Activated CD4-positive, alpha-beta T cell treated with anti-CD3 and anti-CD28 coated beads, Interleukin-2, amount 50 U/mL, for 16 hours (primary cell): ENCODE data around the gene LRFN2.

ENCODE experiments used
- DNase-seq: peaks from one replicate; pipeline ENCODE4 v3.0.0-alpha.2; 2020

Gene LRFN2

DNA sequence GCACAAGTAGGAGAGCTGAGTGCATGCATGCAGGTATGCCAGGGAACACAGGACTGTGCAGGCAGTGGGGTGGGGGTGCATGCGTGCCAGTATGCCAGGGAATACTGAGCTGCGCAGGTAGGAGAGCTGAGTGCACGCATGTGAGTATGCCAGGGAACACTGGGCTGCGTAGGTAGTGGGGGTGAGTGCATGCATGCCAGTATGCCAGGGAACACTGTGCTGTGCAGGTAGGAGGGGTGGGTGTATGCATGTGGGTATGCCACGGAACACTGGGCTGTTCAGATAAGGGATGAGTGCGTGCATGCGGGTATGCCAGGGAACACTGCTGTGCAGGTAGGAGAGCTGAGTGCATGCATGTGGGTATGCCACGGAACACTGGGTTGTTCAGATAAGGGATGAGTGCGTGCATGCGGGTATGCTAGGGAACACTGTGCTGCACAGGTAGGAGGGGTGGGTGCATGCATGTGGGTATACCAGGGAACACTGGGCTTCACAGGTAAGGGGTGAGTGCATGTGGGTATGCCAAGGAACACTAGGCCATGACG is 77.4 kb downstream of the LRFN2 start:
- no peak for DNase-seq

DNA sequence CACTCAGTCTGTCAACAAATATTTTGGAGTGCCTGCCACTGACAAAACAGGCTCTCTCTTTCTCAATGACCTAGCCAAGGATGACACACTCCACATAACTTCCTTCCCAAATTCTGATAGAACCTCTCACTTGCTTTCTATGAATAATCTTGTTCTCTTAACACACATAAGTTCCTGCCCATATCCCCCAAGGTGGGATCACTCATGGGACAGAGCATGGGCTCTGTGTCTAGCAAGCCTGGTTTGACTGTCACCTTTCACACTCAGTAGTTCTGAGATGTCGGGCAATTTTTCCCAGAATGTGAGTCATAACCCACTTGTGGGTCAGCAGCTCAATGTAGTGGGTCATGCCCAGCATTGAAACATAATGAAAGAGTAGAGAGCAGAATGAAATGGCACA is 78.1 kb downstream of the LRFN2 start:
- DNase-seq: peak; percentile 33

- DNase-seq: no peak
Measured at GRCh38 chr6:40506954-40507353, 80.2 kb downstream of the LRFN2 start.

GRCh38 chr6:40505191-40505810 is 81.9 kb downstream of the LRFN2 start:
- no peak for DNase-seq

DNA sequence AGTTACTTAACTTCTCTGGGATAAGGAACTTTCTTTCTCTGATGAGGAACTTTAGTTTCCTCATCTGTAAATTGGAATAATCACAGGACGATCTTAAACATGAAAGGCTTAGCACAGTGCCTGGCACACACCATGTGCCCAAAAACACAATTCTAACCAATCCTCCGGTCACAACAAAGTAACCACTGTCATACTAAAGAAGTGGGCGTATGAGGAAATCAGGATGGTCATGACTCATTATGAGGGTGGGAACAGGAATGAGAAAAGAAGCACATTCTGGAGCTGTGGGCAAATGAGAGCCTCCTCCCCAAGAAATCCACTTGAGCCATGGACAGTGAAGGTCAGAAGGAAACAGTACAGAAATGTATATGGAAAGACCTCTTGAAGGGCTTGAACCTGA is 82.9 kb downstream of the LRFN2 start:
- no peak for DNase-seq

DNA sequence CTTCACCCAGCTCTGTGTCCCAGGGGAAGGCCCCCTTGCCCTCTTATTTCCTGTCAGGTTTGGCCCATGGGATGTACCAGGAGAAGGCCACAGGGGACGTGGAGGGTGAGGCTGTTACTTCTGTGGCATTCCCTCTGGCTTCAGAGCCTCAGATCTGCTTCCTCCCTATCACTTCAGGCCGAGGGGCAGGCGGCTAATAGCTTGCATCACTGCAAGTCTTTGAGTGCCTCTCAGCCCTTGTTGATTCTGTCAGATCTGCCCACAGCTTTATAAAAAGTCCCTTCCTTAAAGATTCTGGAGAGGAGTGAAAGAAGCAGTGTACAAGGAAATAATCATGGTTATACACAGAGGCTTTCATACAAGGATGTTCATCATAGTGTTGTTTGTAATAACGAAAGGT is 86.9 kb downstream of the LRFN2 start:
- no peak for DNase-seq

GRCh38 chr6:40499215-40499614 is 87.9 kb downstream of the LRFN2 start:
- DNase-seq: no peak

- no peak for DNase-seq
Measured at GRCh38 chr6:40498148-40498547, 89.0 kb downstream of the LRFN2 start.

DNA sequence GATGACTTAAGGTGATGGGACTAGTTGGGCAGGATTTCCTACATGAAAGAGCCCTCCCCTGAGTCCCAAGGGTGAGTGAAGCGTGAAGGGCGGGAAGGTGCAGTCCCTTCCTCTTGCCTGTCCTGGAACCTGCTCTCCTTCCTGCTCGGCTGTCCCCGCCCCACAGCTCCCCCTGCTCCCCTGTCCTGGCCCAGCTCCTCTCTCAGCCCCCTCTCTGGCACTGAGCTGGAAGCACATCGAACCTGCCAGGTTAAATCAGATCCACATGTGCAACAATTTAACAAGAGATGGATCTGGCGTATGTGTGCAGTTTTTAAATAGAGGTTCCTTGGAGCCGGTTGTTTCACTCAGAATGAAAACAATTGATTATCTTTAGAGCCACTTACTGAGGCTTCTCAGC is 95.0 kb downstream of the LRFN2 start:
- no peak for DNase-seq

DNA sequence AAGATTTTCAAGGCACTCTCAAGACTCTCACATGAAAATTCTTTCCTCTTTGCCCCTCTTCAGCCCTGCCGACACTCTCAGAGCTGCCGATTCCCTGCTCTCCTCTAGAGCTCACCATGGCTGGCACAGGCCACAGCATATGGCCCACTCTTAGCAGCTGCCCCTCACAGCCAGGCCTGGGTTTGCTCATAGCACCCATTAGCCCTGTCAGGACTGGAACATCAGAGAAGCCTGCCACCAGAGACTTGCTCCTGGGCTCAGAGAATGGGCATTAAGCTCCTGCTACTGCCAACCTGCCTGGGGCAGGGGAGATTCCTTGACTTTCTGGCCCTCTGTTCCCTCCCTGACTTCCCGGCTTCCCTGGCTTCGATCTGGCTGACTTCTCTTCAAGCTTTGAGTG is 96.7 kb downstream of the LRFN2 start:
- DNase-seq: no peak

- DNase-seq: no peak
Measured at GRCh38 chr6:40489798-40490197, 97.4 kb downstream of the LRFN2 start.

DNA sequence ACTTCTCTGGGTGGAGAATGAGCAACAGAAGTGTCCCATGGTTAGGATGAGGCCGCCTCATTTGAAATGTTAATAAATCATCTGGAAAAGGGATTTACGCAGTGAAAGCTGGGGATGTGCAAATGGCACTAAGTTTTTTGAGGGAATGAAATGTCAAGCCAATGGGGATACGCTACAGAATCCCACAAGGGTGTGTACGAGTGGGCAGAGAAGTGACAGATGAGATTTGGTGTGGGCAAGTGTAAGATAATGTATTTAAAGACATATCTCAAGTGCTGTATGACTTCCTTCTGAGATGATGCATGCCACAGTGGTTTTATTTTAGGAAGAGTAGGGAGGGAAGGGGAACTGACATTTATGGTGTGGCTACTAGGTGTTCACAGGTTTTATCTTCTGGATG is 100.6 kb downstream of the LRFN2 start:
- DNase-seq: no peak

DNA sequence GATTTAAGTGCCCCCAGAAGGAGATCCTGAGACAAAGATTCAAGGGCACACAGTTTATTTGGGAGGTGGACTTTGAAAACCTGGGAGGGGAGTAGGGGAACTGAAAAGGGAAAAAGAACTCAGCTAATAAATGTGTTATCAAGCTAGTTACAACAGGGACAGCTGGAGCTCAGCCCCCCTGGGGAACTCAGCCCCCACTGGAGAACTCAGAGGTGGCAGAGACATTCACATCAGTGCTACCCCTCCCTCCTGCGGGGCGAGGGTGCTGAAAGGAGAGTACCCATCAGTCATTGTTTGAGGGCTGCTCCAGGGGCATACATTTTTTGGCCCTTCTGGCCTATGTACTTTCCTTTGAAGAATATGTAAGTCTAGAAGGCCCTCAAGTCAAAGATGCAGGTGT is 101.4 kb downstream of the LRFN2 start:
- no peak for DNase-seq

DNA sequence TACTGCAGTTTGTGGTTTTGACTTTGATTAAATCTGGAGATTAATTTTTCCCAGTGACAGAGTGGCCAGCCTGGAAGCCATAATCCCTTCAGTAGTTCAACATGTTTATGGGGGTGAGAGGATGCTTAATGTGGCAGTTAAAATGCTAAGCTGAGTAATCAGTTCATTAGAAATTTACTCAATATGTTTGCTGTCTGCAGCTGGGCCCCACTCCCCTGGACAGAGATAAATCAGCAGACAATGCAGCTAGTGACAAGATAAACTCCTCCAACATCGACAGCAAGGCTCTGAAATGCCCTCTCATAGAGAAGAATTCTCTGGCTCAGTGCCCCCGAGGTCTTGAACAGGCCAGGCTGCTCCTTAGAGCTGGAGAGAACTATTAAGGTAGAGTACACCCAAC is 101.9 kb downstream of the LRFN2 start:
- DNase-seq: no peak

DNA sequence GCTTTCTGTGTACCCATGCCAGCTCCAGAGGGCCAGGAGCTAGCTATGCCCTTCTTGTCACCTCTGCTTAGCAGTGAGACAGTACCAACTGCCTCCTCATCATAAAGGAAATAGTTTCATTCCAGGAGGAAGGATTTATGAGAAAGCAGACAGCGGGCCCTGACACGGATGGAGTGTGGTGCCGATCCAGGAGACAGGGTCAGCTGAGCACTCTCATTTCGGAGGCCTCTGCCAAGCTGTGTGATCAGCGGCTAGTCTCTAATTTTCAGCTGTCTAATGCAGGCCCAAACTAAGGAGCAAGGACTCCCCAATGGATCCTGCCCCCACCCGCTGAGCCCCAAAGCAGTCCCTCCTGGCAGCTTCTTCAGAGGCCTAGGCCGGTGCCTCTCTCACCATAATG is 103.1 kb downstream of the LRFN2 start:
- DNase-seq: no peak

DNA sequence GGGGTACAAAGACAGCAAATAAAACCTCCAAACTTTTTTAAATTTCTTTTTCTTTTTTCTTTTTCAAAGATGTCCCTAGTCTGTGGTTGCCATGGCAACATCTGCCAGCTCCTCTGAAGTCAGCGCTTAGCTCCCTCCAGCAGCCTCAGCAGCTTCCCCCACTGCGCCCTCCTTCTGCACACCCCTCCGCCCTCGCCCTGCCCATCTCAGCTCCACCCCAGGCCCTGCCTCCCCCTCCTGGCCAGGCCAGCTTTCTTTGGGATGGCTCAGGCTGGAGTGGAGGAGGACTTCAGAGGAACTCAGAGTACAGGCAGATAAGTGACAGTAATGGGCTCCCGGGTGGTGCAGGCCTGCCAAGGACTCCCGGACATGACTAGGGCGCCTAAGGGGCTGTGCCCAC is 104.6 kb downstream of the LRFN2 start:
- DNase-seq: no peak

- no peak for DNase-seq
Measured at GRCh38 chr6:40480678-40481077, 106.5 kb downstream of the LRFN2 start.

GRCh38 chr6:40479706-40480105 is 107.5 kb downstream of the LRFN2 start:
- no peak for DNase-seq

DNA sequence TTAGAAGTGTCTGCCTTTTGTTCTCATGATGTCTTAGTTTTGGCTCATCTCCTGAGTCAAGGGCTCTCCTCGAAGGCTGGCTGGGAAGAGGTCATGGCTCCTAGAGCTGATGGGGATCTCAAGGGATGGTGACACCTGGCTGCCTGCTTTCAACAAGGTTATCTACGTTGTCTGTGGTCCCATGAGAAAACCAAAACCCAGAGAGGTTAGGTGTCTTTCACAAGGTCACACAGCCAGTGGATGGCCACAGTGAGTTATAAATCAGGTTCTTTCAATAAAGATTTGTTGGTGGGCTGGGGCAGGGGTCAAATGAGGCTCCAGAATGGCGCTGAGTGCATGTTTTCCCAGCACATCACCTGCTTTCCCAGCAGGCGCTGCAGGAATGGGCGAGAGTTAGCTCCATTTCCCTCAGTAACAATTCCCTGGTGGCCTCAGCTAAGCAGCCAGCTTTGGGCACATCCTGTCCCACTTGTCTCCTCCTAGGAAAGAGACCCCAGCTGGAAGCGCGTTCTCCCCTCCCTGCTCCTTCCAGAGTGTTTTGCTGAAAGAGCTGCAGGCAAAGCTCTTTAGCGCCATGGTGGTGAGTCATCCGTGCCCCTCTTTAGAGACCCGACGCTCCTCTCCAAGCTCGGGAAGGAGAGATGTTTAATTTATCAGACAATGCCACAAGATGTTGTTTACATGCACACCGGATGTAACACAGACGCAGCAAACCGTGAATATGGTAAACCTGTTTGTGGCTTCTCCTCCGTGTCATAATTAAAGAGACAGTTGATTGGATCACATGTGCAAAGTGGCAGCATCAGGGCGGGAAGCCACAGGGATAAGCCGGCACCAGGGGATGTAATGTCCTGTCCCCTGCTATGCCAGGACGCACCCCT is 109.7 kb downstream of the LRFN2 start:
- DNase-seq: peak; percentile 2

GRCh38 chr6:40476673-40477072 is 110.5 kb downstream of the LRFN2 start:
- DNase-seq: no peak

GRCh38 chr6:40474937-40475336 is 112.2 kb downstream of the LRFN2 start:
- DNase-seq: no peak

DNA sequence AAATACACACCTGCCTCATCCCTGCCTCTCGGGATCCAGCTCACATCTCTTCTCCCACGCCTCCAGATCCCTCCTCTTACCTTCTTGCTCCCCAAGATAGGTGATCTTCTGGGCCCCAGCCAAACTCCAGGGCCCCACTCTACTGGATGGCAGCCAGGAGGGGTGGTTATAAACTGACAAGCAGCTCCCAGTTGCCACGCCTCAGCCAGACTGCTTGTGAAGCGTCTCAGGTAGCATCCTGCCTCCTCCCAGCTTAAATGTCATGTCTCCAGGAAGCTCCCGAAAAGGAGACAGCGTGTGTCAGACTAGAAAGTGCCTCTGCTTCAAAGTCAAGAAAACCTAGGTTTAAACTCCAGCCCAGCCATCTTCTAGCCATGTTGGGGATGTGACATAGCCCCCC is 114.1 kb downstream of the LRFN2 start:
- no peak for DNase-seq

- no peak for DNase-seq
Measured at GRCh38 chr6:40472353-40472752, 114.8 kb downstream of the LRFN2 start.

- no peak for DNase-seq
Measured at GRCh38 chr6:40471243-40471642, 115.9 kb downstream of the LRFN2 start.
